Measurements from ENCODE around the gene FXYD3. TPM values are rescaled to one million over a fixed set of nuclear protein-coding genes. Genes with fewer than 3 reads are reported as not detected.

Gene FXYD3
- total and polyA plus RNA-seq, 4 donors: 0.32 to 0.45 TPM; not detected in 2

DNA sequence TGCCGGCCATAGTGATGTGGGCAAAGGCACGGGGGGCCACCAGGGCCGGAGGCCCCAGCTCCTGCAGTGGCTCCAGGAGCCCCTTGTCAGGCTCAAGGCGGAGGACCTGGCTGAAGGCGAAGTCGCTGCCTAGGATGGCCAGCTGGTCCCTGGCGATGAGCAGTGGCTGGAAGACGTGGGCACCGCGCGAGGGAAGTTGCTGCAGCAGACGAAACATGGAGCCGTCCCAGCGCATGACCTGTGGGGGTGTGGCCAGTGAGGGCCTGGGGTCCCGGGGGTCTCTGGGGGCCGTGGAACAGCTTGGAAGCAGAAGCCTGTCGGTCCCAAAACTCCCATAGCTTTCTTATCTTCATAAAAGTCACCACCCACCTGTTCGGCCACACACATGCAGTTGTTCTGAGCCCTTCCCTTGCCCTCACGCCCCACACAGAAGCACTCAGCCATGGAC, 9.7 kb downstream of the FXYD3 start (continued):
- TF ChIP-seq FOXA2 (IDR thresholded peaks at IDR 0.05) (no peak), HNF4A (conservative IDR thresholded peaks at IDR 0.05) (no peak), NR2F2 (IDR thresholded peaks at IDR 0.05) (no peak), EGR1 (IDR thresholded peaks at IDR 0.05; ENCODE audit: low read depth in 2 of 2) (no peak), TAF1 (conservative IDR thresholded peaks at IDR 0.05) (no peak)
- TF ChIP-seq, protein P1, sequence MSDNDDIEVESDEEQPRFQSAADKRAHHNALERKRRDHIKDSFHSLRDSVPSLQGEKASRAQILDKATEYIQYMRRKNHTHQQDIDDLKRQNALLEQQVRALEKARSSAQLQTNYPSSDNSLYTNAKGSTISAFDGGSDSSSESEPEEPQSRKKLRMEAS (IDR thresholded peaks at IDR 0.05): no peak

DNA sequence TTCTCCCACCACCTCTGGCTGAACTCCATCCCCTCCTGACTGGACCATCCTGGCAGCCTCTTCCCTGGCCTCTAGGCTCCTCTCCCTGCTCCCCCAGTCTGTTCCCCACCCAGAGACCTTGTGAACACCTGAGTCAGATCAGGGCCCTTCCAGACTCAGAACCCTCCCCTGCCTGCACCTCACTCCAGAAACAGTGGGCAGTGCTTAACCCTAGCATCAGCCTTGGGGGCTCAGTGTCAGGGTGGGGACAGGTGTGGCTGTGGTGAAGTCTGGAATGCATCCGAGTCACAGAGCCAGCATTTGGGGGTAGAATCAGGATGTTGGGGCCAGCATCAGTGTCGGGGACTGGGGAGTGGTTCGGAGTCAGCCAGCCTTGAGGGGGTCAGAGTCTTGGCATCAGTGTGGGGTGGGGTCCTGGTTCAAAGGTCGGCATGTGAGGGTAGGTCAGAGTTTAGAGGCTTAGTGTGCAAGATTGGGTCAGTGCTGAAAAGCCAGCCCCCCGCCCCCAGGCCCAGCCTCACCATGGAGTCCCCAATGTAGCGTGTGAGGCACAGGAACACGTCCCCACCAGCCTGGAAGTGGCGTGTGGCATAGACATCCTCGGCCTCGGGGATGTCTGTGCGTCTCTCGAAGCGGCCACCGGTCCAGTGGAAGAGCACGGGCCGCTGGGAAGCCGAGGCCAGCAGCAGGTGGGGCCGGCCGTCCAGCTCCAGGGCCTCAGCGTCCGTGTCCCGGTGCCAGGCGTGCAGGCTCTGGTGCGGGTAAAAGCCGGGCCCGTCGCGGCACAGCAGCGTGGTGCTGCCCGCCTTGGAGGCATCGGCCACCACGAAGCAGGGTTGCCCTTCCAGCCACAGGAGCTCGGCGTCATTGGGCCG, 10.4 kb downstream of the FXYD3 start:
- Histone ChIP-seq H3K27me3 (ENCODE audit: control insufficient read depth in 4 of 4, insufficient read depth in 4 of 4, low read length in 3 of 4) (no peaks in the 10 kb centered on the region), H3K4me3 (ENCODE audit: low read depth in 1 of 3, low read length in 3 of 3) (no peak overlapping the region), H3K36me3 (ENCODE audit: control insufficient read depth in 4 of 4, insufficient read depth in 3 of 4, low read depth in 1 of 4, low read length in 3 of 4) (no peaks in the 10 kb centered on the region), H3K27ac (ENCODE audit: low read depth in 1 of 2, low read length in 2 of 2) (no peak overlapping the region), H3K9ac (ENCODE audit: low read depth in 1 of 2, low read length in 2 of 2) (no peak overlapping the region), H3K4me1 (ENCODE audit: control insufficient read depth in 4 of 4, insufficient read depth in 4 of 4, low read length in 3 of 4) (peaks cover 4 to 15% (median 11%) of the 10 kb centered on the region in 4 donors), H3K9me3 (ENCODE audit: control insufficient read depth in 4 of 4, low read length in 3 of 4) (no peaks in the 10 kb centered on the region)
- no peak for DNase-seq (ENCODE audit: low spot score)
- 93% methylated on average over 35 of the region's 35 CpGs for WGBS
- TF ChIP-seq RAD21 (IDR thresholded peaks at IDR 0.05) (no peak), JUND (IDR thresholded peaks at IDR 0.05) (no peak), HNF4A (conservative IDR thresholded peaks at IDR 0.05) (no peak), NR2F2 (IDR thresholded peaks at IDR 0.05) (no peak), YY1 (IDR thresholded peaks at IDR 0.05) (no peak), FOXA2 (IDR thresholded peaks at IDR 0.05) (no peak), RXRA (IDR thresholded peaks at IDR 0.05) (no peak), GABPA (IDR thresholded peaks at IDR 0.05 in 1 of 2, conservative IDR thresholded peaks at IDR 0.05 in 1 of 2) (no peak), FOXA1 (IDR thresholded peaks at IDR 0.05) (no peak)
- TF ChIP-seq, protein P1 (IDR thresholded peaks at IDR 0.05): no peak
- TF ChIP-seq, protein P2, sequence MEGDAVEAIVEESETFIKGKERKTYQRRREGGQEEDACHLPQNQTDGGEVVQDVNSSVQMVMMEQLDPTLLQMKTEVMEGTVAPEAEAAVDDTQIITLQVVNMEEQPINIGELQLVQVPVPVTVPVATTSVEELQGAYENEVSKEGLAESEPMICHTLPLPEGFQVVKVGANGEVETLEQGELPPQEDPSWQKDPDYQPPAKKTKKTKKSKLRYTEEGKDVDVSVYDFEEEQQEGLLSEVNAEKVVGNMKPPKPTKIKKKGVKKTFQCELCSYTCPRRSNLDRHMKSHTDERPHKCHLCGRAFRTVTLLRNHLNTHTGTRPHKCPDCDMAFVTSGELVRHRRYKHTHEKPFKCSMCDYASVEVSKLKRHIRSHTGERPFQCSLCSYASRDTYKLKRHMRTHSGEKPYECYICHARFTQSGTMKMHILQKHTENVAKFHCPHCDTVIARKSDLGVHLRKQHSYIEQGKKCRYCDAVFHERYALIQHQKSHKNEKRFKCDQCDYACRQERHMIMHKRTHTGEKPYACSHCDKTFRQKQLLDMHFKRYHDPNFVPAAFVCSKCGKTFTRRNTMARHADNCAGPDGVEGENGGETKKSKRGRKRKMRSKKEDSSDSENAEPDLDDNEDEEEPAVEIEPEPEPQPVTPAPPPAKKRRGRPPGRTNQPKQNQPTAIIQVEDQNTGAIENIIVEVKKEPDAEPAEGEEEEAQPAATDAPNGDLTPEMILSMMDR (IDR thresholded peaks at IDR 0.05; ENCODE audit: low read depth, low read length, missing input control): no peak
- TF ChIP-seq, protein P3, sequence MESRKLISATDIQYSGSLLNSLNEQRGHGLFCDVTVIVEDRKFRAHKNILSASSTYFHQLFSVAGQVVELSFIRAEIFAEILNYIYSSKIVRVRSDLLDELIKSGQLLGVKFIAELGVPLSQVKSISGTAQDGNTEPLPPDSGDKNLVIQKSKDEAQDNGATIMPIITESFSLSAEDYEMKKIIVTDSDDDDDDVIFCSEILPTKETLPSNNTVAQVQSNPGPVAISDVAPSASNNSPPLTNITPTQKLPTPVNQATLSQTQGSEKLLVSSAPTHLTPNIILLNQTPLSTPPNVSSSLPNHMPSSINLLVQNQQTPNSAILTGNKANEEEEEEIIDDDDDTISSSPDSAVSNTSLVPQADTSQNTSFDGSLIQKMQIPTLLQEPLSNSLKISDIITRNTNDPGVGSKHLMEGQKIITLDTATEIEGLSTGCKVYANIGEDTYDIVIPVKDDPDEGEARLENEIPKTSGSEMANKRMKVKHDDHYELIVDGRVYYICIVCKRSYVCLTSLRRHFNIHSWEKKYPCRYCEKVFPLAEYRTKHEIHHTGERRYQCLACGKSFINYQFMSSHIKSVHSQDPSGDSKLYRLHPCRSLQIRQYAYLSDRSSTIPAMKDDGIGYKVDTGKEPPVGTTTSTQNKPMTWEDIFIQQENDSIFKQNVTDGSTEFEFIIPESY (IDR thresholded peaks at IDR 0.05): no peak
- TF ChIP-seq, protein P4, sequence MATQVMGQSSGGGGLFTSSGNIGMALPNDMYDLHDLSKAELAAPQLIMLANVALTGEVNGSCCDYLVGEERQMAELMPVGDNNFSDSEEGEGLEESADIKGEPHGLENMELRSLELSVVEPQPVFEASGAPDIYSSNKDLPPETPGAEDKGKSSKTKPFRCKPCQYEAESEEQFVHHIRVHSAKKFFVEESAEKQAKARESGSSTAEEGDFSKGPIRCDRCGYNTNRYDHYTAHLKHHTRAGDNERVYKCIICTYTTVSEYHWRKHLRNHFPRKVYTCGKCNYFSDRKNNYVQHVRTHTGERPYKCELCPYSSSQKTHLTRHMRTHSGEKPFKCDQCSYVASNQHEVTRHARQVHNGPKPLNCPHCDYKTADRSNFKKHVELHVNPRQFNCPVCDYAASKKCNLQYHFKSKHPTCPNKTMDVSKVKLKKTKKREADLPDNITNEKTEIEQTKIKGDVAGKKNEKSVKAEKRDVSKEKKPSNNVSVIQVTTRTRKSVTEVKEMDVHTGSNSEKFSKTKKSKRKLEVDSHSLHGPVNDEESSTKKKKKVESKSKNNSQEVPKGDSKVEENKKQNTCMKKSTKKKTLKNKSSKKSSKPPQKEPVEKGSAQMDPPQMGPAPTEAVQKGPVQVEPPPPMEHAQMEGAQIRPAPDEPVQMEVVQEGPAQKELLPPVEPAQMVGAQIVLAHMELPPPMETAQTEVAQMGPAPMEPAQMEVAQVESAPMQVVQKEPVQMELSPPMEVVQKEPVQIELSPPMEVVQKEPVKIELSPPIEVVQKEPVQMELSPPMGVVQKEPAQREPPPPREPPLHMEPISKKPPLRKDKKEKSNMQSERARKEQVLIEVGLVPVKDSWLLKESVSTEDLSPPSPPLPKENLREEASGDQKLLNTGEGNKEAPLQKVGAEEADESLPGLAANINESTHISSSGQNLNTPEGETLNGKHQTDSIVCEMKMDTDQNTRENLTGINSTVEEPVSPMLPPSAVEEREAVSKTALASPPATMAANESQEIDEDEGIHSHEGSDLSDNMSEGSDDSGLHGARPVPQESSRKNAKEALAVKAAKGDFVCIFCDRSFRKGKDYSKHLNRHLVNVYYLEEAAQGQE (IDR thresholded peaks at IDR 0.05): no peak

Data from liver (tissue), 9 donors.